Glomerular visceral epithelial cell (primary cell): ENCODE measurements around the gene AHRR.

Experiments used
- DNase-seq: peaks from one replicate; pipeline ENCODE4 v3.0.0-alpha.2; 2016; ENCODE audit errors: extremely low spot score

Gene AHRR

GRCh38 chr5:415928-416635 lies 94.6 kb downstream of the AHRR start:
- DNase-seq, result no peak

GRCh38 chr5:416636-416960 lies 95.1 kb downstream of the AHRR start:
- DNase-seq, result no peak

GRCh38 chr5:417301-418161 lies 96.0 kb downstream of the AHRR start:
- DNase-seq, result no peak

GRCh38 chr5:418162-419121 lies 96.9 kb downstream of the AHRR start:
- peak; percentile 55 for DNase-seq

- no peak for DNase-seq
Measured at GRCh38 chr5:419970-420369, 98.5 kb downstream of the AHRR start.

- DNase-seq, result no peak
Measured at GRCh38 chr5:420632-421286, 99.2 kb downstream of the AHRR start.

GRCh38 chr5:421287-421880 lies 99.9 kb downstream of the AHRR start:
- DNase-seq, result no peak

- no peak for DNase-seq
Measured at GRCh38 chr5:421901-422300, 100.4 kb downstream of the AHRR start.

- no peak for DNase-seq
Measured at GRCh38 chr5:422323-423232, 101.1 kb downstream of the AHRR start.

- DNase-seq, result no peak
Measured at GRCh38 chr5:423233-423565, 101.7 kb downstream of the AHRR start.

GRCh38 chr5:423626-424261 lies 102.2 kb downstream of the AHRR start:
- DNase-seq, result no peak

- peak; percentile 40 for DNase-seq
Measured at GRCh38 chr5:424301-425110, 103.0 kb downstream of the AHRR start.

- peak; percentile 31 for DNase-seq
Measured at GRCh38 chr5:425714-426113, 104.2 kb downstream of the AHRR start.

GRCh38 chr5:426392-426976 lies 105.0 kb downstream of the AHRR start:
- DNase-seq, result no peak

- no peak for DNase-seq
Measured at GRCh38 chr5:427415-428087, 106.0 kb downstream of the AHRR start.

GRCh38 chr5:428219-428618 lies 106.7 kb downstream of the AHRR start:
- no peak for DNase-seq

GRCh38 chr5:428754-429452 lies 107.4 kb downstream of the AHRR start:
- no peak for DNase-seq
